Liver (tissue), 9 donors: ENCODE results near the gene DAO. TPM values are rescaled to one million over a fixed set of nuclear protein-coding genes. Genes with fewer than 3 reads are reported as not detected.
"Not testable (repeated sequence)": the region's sequence is repeated elsewhere in the genome, so short reads cannot be mapped to it uniquely, and the experiment has no call there.

Experiments used
- DNase-seq: peaks from one replicate; pipeline ENCODE4 v3.0.0-alpha.2; 2017; ENCODE audit warnings: low spot score
- H3K27ac ChIP-seq, 2 donors: one replicate each; pipeline ENCODE4 v1.7.0; 2013; ENCODE audit warnings: inconsistent platforms in 2 of 2, low read length in 2 of 2, control low read depth in 1 of 2, low read depth in 1 of 2, mild to moderate bottlenecking in 1 of 2
- H3K27me3 ChIP-seq, 4 donors: one replicate each; pipeline versions ENCODE4 v1.6.1 to v1.7.0; 2013; ENCODE audit warnings: low read length in 3 of 4, inconsistent platforms in 1 of 4, mild to moderate bottlenecking in 1 of 4, moderate library complexity in 1 of 4; ENCODE audit not compliant: control insufficient read depth in 4 of 4, insufficient read depth in 4 of 4
- H3K36me3 ChIP-seq, 4 donors: one replicate each; pipeline versions ENCODE4 v1.6.1 to v1.7.0; 2013; ENCODE audit warnings: low read length in 3 of 4, mild to moderate bottlenecking in 3 of 4, low read depth in 1 of 4, moderate library complexity in 1 of 4; ENCODE audit not compliant: control insufficient read depth in 4 of 4, insufficient read depth in 3 of 4
- H3K4me1 ChIP-seq, 4 donors: one replicate each; pipeline versions ENCODE4 v1.6.1 to v1.7.0; 2013; ENCODE audit warnings: low read length in 3 of 4, mild to moderate bottlenecking in 3 of 4, moderate library complexity in 1 of 4; ENCODE audit not compliant: control insufficient read depth in 4 of 4, insufficient read depth in 4 of 4
- H3K4me3 ChIP-seq, 3 donors: one replicate each; pipeline versions ENCODE4 v1.6.1 to v1.7.0; 2013; ENCODE audit warnings: low read length in 3 of 3, control low read depth in 1 of 3, low read depth in 1 of 3, mild to moderate bottlenecking in 1 of 3
- H3K9ac ChIP-seq, 2 donors: one replicate each; pipeline ENCODE4 v1.7.0; 2013; ENCODE audit warnings: low read length in 2 of 2, mild to moderate bottlenecking in 2 of 2, moderate library complexity in 2 of 2, control low read depth in 1 of 2, low read depth in 1 of 2
- H3K9me3 ChIP-seq, 4 donors: one replicate each; pipeline versions ENCODE4 v1.6.1 to v1.7.0; 2013; ENCODE audit warnings: low read length in 3 of 4; ENCODE audit not compliant: control insufficient read depth in 4 of 4
- EGR1 ChIP-seq, 2 donors: IDR thresholded peaks; 2 replicates each; pipeline ENCODE4 v1.6.1; 2016 to 2018; ENCODE audit warnings: antibody characterized with exemption in 2 of 2, low read depth in 2 of 2
- FOXA2 ChIP-seq: IDR thresholded peaks from 2 replicates; pipeline ENCODE4 v1.6.1; 2016; ENCODE audit warnings: antibody characterized with exemption
- JUND ChIP-seq, 2 donors: IDR thresholded peaks; 2 replicates each; pipeline ENCODE4 v1.6.1; 2016; ENCODE audit warnings: antibody characterized with exemption in 2 of 2
- NR2F2 ChIP-seq: IDR thresholded peaks from 2 replicates; pipeline ENCODE4 v1.6.1; 2016; ENCODE audit warnings: antibody characterized with exemption
- RAD21 ChIP-seq, 2 donors: IDR thresholded peaks; 2 replicates each; pipeline ENCODE4 v1.6.1; 2016; ENCODE audit warnings: antibody characterized with exemption in 2 of 2, mild to moderate bottlenecking in 2 of 2
- RXRA ChIP-seq, 2 donors: IDR thresholded peaks; 2 replicates each; pipeline ENCODE4 v1.6.1; 2017 to 2018; ENCODE audit warnings: antibody characterized with exemption in 2 of 2, mild to moderate bottlenecking in 1 of 2
- TAF1 ChIP-seq: conservative IDR thresholded peaks from 2 replicates; pipeline ENCODE4 v1.6.1; 2016; ENCODE audit warnings: antibody characterized with exemption, mild to moderate bottlenecking
- WGBS: extraction: QIAGEN DNeasy Blood & Tissue Kit; methylation state at CpG from one replicate; pipeline ENCODE4 v1.1.7; 2013; 5-methylcytosine and 5-hydroxymethylcytosine counted together
- polyA plus RNA-seq, 2 donors: library from polyadenylated mRNA; stranded (reverse) in 1 of 2; unstranded in 1 of 2; fragments of 200-250 nt in 1 of 2; fragments of >200 nt in 1 of 2; fragmentation: Nextera tagmentation in 1 of 2; extraction: Ambion mirVana in 1 of 2; gene quantifications; one replicate each; pipeline versions ENCODE4 v1.2.1 to v1.2.3, GENCODE V29; 2013 to 2015
- total RNA-seq, 2 donors: library from RNA; depleted of rRNA; stranded (reverse); fragments of >200 nt; gene quantifications; one replicate each; pipeline ENCODE4 v1.2.3, GENCODE V29; 2014
- TF ChIP-seq, protein P1 (sequence below): IDR thresholded peaks from 2 replicates; pipeline ENCODE4 v1.6.1; 2016; ENCODE audit warnings: antibody characterized with exemption
- TF ChIP-seq, protein P2 (sequence below): IDR thresholded peaks from 2 replicates; pipeline ENCODE4 v1.6.1; 2016; ENCODE audit warnings: antibody characterized with exemption
- donor health status: healthy.
- donor health status: healthy.
- donor health status: healthy.
- donor health status: healthy.
- donor health status: healthy.

The DAO gene
- total and polyA plus RNA-seq, 4 donors: 0.84 to 51.4 (median 22.9) TPM

DNA sequence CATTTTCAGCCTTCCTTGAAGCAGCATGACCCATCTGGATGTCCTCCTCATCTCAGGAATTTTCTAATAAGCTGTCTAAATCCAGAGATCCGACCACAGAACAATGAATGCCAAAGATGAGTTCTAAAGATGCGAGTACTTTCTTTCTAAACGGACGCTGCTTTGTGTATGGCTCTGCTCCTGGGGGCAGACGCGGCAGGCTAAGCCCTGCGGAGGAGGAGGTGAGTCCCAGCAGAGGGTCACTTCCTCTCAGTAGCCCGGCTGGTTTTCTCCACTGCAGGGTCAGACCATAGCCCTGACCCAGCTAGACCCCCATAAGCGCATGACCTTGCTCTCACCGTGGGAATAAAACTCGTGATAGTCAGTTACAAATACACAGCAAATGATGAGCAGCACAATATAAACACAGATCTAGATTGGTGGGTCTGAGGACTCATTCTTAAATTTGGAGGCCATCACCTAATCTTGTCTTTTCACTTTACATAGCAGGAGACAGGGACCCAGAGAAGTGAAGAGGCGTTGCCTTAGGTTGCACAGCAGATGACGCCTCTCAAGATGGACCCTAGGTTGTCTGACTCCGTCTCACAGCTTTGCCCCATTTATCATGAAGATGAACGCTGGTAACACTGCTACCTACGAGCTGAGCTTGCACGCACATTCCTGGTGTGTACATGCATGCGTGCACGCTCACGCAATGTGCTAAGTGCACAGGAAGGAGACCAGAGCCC is 39.1 kb upstream of the DAO start:
- WGBS: 82% methylated on average over 20 of the region's 20 CpGs
- no peak for TF ChIP-seq RAD21 (IDR thresholded peaks at IDR 0.05)
- TF ChIP-seq, protein P1, sequence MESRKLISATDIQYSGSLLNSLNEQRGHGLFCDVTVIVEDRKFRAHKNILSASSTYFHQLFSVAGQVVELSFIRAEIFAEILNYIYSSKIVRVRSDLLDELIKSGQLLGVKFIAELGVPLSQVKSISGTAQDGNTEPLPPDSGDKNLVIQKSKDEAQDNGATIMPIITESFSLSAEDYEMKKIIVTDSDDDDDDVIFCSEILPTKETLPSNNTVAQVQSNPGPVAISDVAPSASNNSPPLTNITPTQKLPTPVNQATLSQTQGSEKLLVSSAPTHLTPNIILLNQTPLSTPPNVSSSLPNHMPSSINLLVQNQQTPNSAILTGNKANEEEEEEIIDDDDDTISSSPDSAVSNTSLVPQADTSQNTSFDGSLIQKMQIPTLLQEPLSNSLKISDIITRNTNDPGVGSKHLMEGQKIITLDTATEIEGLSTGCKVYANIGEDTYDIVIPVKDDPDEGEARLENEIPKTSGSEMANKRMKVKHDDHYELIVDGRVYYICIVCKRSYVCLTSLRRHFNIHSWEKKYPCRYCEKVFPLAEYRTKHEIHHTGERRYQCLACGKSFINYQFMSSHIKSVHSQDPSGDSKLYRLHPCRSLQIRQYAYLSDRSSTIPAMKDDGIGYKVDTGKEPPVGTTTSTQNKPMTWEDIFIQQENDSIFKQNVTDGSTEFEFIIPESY: no peak
- peak; percentile 30 for TF ChIP-seq NR2F2
- TF ChIP-seq, protein P2, sequence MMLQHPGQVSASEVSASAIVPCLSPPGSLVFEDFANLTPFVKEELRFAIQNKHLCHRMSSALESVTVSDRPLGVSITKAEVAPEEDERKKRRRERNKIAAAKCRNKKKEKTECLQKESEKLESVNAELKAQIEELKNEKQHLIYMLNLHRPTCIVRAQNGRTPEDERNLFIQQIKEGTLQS: no peak
- no peak overlapping the region for H3K9ac ChIP-seq
- no peaks in the 10 kb centered on the region for H3K9me3 ChIP-seq
- H3K27me3 ChIP-seq: no peaks in the 10 kb centered on the region
- H3K4me3 ChIP-seq: no peak overlapping the region
- peak overlapping the region in 1 of 2 donors; percentile 1 for H3K27ac ChIP-seq
- H3K36me3 ChIP-seq: peaks cover 0 to 8% (median 3%) of the 10 kb centered on the region in 4 donors
- H3K4me1 ChIP-seq: peaks cover 2 to 22% (median 13%) of the 10 kb centered on the region in 4 donors
- no peak for DNase-seq

- H3K9me3 ChIP-seq, H3K27me3 ChIP-seq, H3K9ac ChIP-seq, H3K36me3 ChIP-seq, DNase-seq, H3K27ac ChIP-seq, H3K4me3 ChIP-seq: not testable (repeated sequence)
- WGBS: 53% methylated on average over 4 of the region's 4 CpGs
- H3K4me1 ChIP-seq: peaks cover 2 to 33% (median 22%) of the 10 kb centered on the region in 4 donors
These were observed 38.1 kb upstream of the DAO start for GRCh38 chr12:108841825-108842224.

GRCh38 chr12:108842361-108842760 is 37.5 kb upstream of the DAO start:
- DNase-seq: no peak
- H3K4me1 ChIP-seq: peaks cover 2 to 38% (median 25%) of the 10 kb centered on the region in 4 donors
- H3K27me3 ChIP-seq: no peaks in the 10 kb centered on the region
- peaks cover 0 to 8% (median 3%) of the 10 kb centered on the region in 4 donors for H3K36me3 ChIP-seq
- no peak overlapping the region for H3K9ac ChIP-seq
- TF ChIP-seq, protein P1: no peak
- TF ChIP-seq RXRA (IDR thresholded peaks at IDR 0.05): peak in 1 of 2 donors; percentile 34
- whole genome bisulfite sequencing: 57% methylated on average over 6 of the region's 6 CpGs
- no peak overlapping the region for H3K4me3 ChIP-seq
- H3K27ac ChIP-seq: peak overlapping the region; percentile 6 to 17
- H3K9me3 ChIP-seq: no peaks in the 10 kb centered on the region

DNA sequence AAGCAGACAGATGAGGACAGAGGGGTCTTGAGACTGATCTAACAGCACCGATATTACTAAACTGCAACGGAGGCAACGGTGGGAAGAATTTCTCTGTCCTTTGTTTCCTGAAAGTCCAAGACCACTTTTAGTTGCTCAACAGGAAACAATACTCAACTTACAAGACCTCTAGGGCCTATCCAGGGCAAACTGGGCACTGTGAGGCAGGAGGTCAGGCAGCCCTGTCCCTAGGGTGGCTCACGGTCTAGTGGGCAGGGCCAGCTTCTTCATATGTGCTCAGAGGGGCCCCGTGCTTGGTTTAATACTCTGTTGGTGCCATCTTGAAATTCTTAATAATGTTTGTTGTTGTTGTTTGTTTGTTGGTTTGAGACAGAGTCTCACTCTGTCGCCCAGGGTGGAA is 36.7 kb upstream of the DAO start:
- peaks cover 0 to 6% (median 5%) of the 10 kb centered on the region in 4 donors for H3K36me3 ChIP-seq
- no peak overlapping the region for H3K4me3 ChIP-seq
- TF ChIP-seq TAF1 (no peak), NR2F2 (peak; percentile 28), FOXA2 (no peak), JUND (IDR thresholded peaks at IDR 0.05) (no peak), EGR1 (IDR thresholded peaks at IDR 0.05; ENCODE audit: low read depth in 2 of 2) (no peak)
- peak overlapping the region; percentile 6 to 41 for H3K27ac ChIP-seq
- WGBS: 81% methylated on average over 6 of the region's 6 CpGs
- DNase-seq: no peak
- H3K9me3 ChIP-seq: no peaks in the 10 kb centered on the region
- no peak overlapping the region for H3K9ac ChIP-seq
- peaks cover 2 to 40% (median 27%) of the 10 kb centered on the region in 4 donors for H3K4me1 ChIP-seq
- H3K27me3 ChIP-seq: no peaks in the 10 kb centered on the region
